Testis (tissue), 3 donors: ENCODE data around the gene SSR2. TPM values are rescaled to one million over a fixed set of nuclear protein-coding genes. Genes with fewer than 3 reads are reported as not detected.
A peak's percentile ranks its signal among the peaks of the same experiment; 100 is the strongest.

ENCODE experiments used
- DNase-seq: peaks from one replicate; pipeline ENCODE4 v3.0.0-alpha.2; 2019
- H3K27ac ChIP-seq, 2 donors: fragments of 200-600 bp; sonication (generic); one replicate each; pipeline ENCODE4 v1.5.1; 2019
- H3K27me3 ChIP-seq: fragments of 200-600 bp; sonication (generic); one replicate; pipeline ENCODE4 v1.5.1; 2019
- H3K36me3 ChIP-seq: fragments of 200-600 bp; sonication (generic); one replicate; pipeline ENCODE4 v1.5.1; 2017; ENCODE audit warnings: low read depth; ENCODE audit errors: missing control alignments
- H3K4me1 ChIP-seq: fragments of 200-600 bp; sonication (generic); one replicate; pipeline ENCODE4 v1.5.1; 2019
- H3K4me3 ChIP-seq, 2 donors: fragments of 200-600 bp; sonication (generic); one replicate each; pipeline ENCODE4 v1.5.1; 2017 to 2019
- H3K9me3 ChIP-seq: fragments of 200-600 bp; sonication (generic); one replicate; pipeline ENCODE4 v1.5.1; 2017
- CTCF ChIP-seq, 3 experiments: fragments of 450-650 bp in 2 of 3; fragments of 200-600 bp in 1 of 3; sonication (generic) in 1 of 3; IDR thresholded peaks; one replicate each; pipeline ENCODE4 v1.5.1; 2016 to 2019; ENCODE audit warnings: antibody characterized with exemption in 3 of 3, mild to moderate bottlenecking in 2 of 3, moderate library complexity in 1 of 3
- POLR2A ChIP-seq: fragments of 450-650 bp; IDR thresholded peaks from one replicate; pipeline ENCODE4 v1.6.1; 2017; ENCODE audit warnings: antibody characterized with exemption, mild to moderate bottlenecking, moderate library complexity
- WGBS, 2 donors: methylation state at CpG; one replicate each; pipeline ENCODE4 v1.1.5; 2018; 5-methylcytosine and 5-hydroxymethylcytosine counted together
- intact Hi-C: fragments of 100-400 bp; cut with DNase I; formaldehyde crosslinking; loops from one replicate; pipeline ENCODE4 v1.15.1; 2023; ENCODE audit warnings: low total_unique reads
- polyA plus RNA-seq: library from polyadenylated mRNA; stranded (reverse); fragments of 350-450 nt; fragmentation: Illumina TruSeq; extraction: RNeasy Lipid Tissue Mini Kit (QIAGEN cat#74804); gene quantifications from one replicate; pipeline ENCODE4 v1.2.3, GENCODE V29; 2014; ENCODE audit warnings: low read depth, low replicate concordance; ENCODE audit not compliant: insufficient read depth
- total RNA-seq, 2 donors: library from RNA; depleted of rRNA; stranded (reverse); fragments of >200 nt; gene quantifications; one replicate each; pipeline ENCODE4 v1.2.3, GENCODE V29; 2016

Gene SSR2
- total and polyA plus RNA-seq, 3 donors from 2014 or later, result 170 to 289 (median 216) TPM

GRCh38 chr1:156053768-156054499 is 33.2 kb upstream of the SSR2 start, which contains the start of gene UBQLN4:
Gene UBQLN4 (minus strand): TSS chr1:156053798. CDS start chr1:156053701, 97 bp downstream.
- Histone ChIP-seq H3K4me1 (peaks cover 11% of the 10 kb centered on the region), H3K4me3 (peak within 1 kb of the TSS; percentile 94 to 95), H3K27ac (peak within 1 kb of the TSS; percentile 91 to 94), H3K36me3 (no peaks in the 10 kb centered on the region), H3K27me3 (no peaks in the 10 kb centered on the region), H3K9me3 (no peaks in the 10 kb centered on the region)
- intact Hi-C loops, result no loop called here
- WGBS, 2 donors, result 0 to 1% methylated on average over 2 to 30 of the region's 49 CpGs
- DNase-seq, result peak; percentile 89
- TF ChIP-seq CTCF (IDR thresholded peaks at IDR 0.05) (peak in 2 of 3 experiments; percentile 20 to 51), POLR2A (no peak)

GRCh38 chr1:156052862-156053767 is 32.4 kb upstream of the SSR2 start:
- H3K36me3 ChIP-seq, result no peaks in the 10 kb centered on the region
- no peaks in the 10 kb centered on the region for H3K9me3 ChIP-seq
- peak overlapping the region; percentile 68 to 94 for H3K27ac ChIP-seq
- H3K27me3 ChIP-seq, result no peaks in the 10 kb centered on the region
- intact Hi-C loops, result no loop called here
- WGBS, 2 donors, result 1 to 2% methylated on average over 19 to 28 of the region's 63 CpGs
- TF ChIP-seq CTCF (IDR thresholded peaks at IDR 0.05) (no peak), POLR2A (no peak)
- DNase-seq, result peak; percentile 65
- H3K4me3 ChIP-seq, result peak overlapping the region; percentile 94 to 95
- peaks cover 11% of the 10 kb centered on the region for H3K4me1 ChIP-seq

- H3K36me3 ChIP-seq, result no peaks in the 10 kb centered on the region
- intact Hi-C loops, result no loop called here
- 88 to 93% methylated on average over 7 of the region's 7 CpGs for WGBS, 2 donors
- peaks cover 11% of the 10 kb centered on the region for H3K4me1 ChIP-seq
- no peak overlapping the region for H3K27ac ChIP-seq
- no peak overlapping the region for H3K4me3 ChIP-seq
- no peaks in the 10 kb centered on the region for H3K27me3 ChIP-seq
- TF ChIP-seq POLR2A (no peak), CTCF (IDR thresholded peaks at IDR 0.05) (no peak)
- H3K9me3 ChIP-seq, result no peaks in the 10 kb centered on the region
- DNase-seq, result no peak
These were observed 30.4 kb upstream of the SSR2 start for GRCh38 chr1:156051011-156051725.

GRCh38 chr1:156050376-156050775 is 29.6 kb upstream of the SSR2 start:
- H3K4me1 ChIP-seq, result peaks cover 7% of the 10 kb centered on the region
- H3K27me3 ChIP-seq, result no peaks in the 10 kb centered on the region
- DNase-seq, result no peak
- TF ChIP-seq CTCF (IDR thresholded peaks at IDR 0.05), result no peak
- TF ChIP-seq POLR2A, result no peak
- H3K9me3 ChIP-seq, result no peaks in the 10 kb centered on the region
- H3K36me3 ChIP-seq, result no peaks in the 10 kb centered on the region
- intact Hi-C loops, result no loop called here
- no peak overlapping the region for H3K27ac ChIP-seq
- H3K4me3 ChIP-seq, result no peak overlapping the region
- WGBS, 2 donors, result 90% methylated on average over 3 to 4 of the region's 4 CpGs
